ENCODE measurements around the gene VSIR.

The VSIR gene

GRCh38 chr10:71806704-71807556, 33.6 kb upstream of the VSIR start:
- DNase-seq, result no peak

GRCh38 chr10:71805776-71806703, 32.7 kb upstream of the VSIR start:
- peak; percentile 27 for DNase-seq

GRCh38 chr10:71804077-71804476, 30.8 kb upstream of the VSIR start:
- DNase-seq, result no peak

GRCh38 chr10:71802715-71803488, 29.6 kb upstream of the VSIR start:
- DNase-seq, result no peak

GRCh38 chr10:71802235-71802634, 28.9 kb upstream of the VSIR start:
- DNase-seq, result no peak

- DNase-seq, result no peak
Measured at GRCh38 chr10:71801361-71801760, 28.0 kb upstream of the VSIR start.

- no peak for DNase-seq
Measured at GRCh38 chr10:71799608-71800453, 26.5 kb upstream of the VSIR start.

GRCh38 chr10:71799112-71799511, 25.8 kb upstream of the VSIR start:
- no peak for DNase-seq

- no peak for DNase-seq
Measured at GRCh38 chr10:71798308-71798624, 24.9 kb upstream of the VSIR start.

- no peak for DNase-seq
Measured at GRCh38 chr10:71797533-71798307, 24.4 kb upstream of the VSIR start.

- DNase-seq, result no peak
Measured at GRCh38 chr10:71796749-71797405, 23.6 kb upstream of the VSIR start.

GRCh38 chr10:71795248-71795647, 21.9 kb upstream of the VSIR start:
- peak; percentile 14 for DNase-seq

GRCh38 chr10:71790749-71791440, 17.6 kb upstream of the VSIR start:
- no peak for DNase-seq

GRCh38 chr10:71789871-71790270, 16.6 kb upstream of the VSIR start:
- no peak for DNase-seq

GRCh38 chr10:71788954-71789353, 15.6 kb upstream of the VSIR start:
- no peak for DNase-seq

GRCh38 chr10:71784679-71785272, 11.5 kb upstream of the VSIR start:
- no peak for DNase-seq

GRCh38 chr10:71783917-71784678, 10.8 kb upstream of the VSIR start:
- DNase-seq, result no peak

- no peak for DNase-seq
Measured at GRCh38 chr10:71782917-71783490, 9.7 kb upstream of the VSIR start.

Data from fibroblast of skin of abdomen (primary cell).